Inflammatory macrophage treated with lipopolysaccharide for 1 hour (primary cell): Measurements from ENCODE around the gene PRPF38A.
A peak's percentile ranks its signal among the peaks of the same experiment; 100 is the strongest.
"Not testable (repeated sequence)": the region's sequence is repeated elsewhere in the genome, so short reads cannot be mapped to it uniquely, and the experiment has no call there.

Source experiments
- DNase-seq, 2 donors: peaks; one replicate each; pipeline ENCODE4 v3.0.0-alpha.2; 2020 to 2022

PRPF38A gene, protein sequence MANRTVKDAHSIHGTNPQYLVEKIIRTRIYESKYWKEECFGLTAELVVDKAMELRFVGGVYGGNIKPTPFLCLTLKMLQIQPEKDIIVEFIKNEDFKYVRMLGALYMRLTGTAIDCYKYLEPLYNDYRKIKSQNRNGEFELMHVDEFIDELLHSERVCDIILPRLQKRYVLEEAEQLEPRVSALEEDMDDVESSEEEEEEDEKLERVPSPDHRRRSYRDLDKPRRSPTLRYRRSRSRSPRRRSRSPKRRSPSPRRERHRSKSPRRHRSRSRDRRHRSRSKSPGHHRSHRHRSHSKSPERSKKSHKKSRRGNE

DNA sequence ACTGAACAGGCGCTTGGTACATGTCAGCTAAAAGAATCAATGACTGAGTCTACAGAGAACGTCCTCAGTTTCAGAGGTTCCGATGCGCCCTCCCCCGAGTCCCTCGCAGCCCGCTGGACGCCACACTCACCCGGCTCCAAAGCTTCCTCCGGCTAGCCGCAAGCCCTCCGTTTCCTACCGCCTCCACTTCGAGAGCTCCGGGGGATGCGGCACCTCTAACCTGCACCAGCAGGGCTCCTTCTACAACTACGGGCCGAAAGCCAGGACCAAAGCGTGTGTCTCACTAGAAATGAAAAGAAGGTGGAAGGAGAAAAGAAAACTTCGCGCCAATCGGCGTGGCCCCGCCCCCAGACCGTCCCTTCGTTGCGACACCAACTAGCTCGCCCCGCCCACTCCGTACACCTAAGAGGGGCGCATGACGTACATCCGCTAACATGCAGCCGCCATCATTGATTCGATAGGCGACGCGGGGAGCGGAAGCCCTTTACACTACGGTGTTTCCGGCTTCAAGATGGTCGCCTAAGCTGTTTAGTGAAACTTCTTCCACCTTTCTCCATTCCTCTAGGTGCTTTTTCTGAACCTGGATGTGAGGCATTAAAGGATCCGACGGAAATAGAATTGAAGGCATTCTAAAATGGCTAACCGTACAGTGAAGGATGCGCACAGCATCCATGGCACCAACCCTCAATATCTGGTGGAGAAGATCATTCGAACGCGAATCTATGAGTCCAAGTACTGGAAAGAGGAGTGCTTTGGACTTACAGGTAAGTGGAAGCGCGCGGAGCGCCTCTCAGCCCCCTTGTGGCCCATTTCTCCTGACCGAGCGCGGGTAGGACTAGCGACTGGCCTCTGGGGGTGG lies at the start of gene PRPF38A, which contains the start of gene ORC1:
Gene PRPF38A (plus strand): TSS at position 487 of the 859 bp plus-strand sequence. CDS start 148 bp downstream, at position 635.
Gene ORC1 (minus strand): TSS at position 308 of the 859 bp plus-strand sequence. CDS start 2,200 bp downstream, outside the sequence.
- peak; percentile 95 to 99 for DNase-seq

DNA sequence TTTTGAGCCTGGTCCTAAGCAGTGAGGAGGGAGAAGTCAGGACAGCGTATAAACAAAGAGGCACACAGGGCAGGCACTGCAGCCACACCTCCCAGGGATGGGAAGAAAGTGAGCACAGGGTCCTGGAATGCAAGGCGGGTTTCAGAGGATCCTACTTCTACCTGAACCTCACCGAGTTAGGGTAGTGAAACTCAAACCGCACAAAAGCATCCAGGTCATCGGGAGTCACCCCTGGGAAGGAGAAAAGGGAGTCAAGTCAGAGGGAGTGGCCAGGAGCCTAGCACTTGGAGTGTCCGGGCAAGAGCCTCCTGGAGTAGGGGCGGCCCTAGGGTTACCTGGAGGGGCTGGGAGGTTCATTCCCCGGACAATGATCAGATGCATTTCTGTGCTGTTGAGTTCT lies 49.0 kb upstream of the PRPF38A start:
- DNase-seq: no peak

DNA sequence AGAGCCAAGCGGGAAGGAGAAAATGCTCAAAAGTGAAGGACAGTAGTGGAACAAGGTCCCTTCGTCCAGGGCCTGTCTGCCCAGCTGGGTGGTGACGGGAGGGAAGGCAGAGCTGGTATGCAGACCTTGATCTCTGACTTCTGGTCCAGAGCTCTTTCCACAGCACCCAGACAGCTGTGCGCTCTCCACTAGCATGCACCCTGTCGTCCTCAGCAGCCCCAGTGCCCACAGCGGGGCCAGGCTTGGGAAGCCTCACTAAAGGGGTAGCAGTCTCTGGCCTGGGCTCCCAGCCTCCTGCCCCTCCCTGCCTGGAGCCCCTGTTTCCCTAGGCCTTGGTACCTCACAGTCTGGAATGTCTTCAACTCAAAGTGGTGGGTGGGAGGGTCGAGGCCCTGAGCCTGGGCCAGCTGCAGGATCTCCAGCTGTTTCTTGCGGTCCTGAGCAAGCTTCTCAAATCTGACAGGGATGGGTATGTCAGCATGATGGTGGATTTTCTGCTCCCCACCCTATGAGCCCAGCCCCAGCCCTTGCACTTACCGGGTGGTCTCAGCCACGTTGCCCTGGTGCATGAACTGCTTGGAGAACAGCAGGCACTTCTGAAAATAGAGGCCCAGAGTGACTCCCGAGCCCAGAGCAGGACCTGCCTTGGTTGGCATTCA lies 48.4 kb upstream of the PRPF38A start:
- no peak for DNase-seq

DNA sequence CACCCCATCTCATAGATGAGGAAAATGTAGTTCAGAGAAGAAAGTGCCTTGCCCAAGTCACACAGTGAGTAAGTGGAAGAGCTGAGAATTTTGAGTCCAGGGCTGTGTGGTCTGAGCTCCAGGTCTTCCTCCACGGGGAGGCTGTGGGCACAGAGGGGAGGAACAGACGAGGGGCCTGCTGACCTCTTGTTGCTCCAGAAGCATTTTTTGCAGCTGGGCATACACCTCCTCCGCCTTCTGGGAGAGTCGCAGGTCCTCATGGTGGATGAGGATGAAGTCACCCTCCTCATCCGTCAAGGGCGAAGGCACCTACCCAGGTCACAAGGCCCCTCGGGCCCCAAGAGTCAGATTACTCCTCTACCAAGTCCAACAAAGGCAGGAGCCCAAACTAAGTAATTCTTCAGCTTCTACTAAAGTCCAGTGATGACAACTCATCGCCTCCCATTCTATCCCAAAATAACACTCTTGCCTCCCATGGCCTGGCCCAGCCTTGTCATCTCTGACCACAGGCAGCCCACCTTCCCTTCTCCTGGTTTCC lies 47.5 kb upstream of the PRPF38A start:
- DNase-seq: no peak

DNA sequence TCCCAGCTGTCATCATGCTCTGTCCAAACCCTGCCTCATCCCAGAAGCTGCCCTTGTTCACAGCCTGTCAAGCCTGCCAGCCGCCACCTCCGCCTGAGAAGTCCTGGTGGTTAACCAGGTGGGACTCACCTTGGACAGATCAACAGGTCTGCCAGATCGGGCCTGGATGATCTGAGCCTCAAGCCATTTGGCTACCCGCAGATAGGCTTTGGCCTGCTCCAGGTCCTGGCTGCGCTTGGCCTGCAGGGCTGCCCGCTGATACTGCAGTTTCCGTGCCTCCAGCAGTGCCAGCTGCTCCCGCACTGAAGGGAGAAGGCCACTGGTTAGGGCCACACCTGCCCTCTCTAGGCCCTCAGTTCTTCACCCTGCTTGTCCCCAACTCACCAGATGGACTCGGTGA lies 47.0 kb upstream of the PRPF38A start:
- no peak for DNase-seq

DNA sequence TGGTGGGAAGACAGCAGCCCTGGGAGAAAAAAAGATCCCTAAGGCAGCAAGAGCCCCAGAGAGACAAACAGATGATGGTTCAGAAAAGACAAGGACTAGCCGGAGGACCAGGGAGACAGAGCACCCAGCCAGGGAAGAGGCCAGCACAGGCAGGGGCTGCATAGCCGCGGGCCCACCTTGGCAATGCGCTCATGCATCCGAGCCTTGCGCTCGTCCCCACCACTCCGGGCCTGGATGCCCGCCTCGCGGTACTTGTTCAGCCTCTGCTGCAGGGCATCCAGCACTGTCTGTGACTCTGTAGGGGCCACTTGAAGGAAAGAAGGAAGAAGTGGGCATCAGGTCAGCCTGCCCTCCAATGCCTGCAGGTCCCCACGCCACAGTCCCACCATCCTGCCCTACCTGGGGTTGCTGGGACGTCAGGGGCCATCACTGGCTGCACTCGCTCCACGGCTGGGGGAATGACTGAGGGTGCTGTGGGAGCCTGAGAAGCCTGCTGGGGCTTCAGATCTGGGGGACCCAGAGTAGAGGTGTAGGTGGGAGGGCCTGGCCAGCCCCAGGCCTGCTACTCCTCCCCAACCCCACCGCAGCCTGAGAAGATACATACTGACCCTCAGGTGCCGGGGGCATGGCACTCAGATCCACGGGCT lies 45.4 kb upstream of the PRPF38A start:
- no peak for DNase-seq

DNA sequence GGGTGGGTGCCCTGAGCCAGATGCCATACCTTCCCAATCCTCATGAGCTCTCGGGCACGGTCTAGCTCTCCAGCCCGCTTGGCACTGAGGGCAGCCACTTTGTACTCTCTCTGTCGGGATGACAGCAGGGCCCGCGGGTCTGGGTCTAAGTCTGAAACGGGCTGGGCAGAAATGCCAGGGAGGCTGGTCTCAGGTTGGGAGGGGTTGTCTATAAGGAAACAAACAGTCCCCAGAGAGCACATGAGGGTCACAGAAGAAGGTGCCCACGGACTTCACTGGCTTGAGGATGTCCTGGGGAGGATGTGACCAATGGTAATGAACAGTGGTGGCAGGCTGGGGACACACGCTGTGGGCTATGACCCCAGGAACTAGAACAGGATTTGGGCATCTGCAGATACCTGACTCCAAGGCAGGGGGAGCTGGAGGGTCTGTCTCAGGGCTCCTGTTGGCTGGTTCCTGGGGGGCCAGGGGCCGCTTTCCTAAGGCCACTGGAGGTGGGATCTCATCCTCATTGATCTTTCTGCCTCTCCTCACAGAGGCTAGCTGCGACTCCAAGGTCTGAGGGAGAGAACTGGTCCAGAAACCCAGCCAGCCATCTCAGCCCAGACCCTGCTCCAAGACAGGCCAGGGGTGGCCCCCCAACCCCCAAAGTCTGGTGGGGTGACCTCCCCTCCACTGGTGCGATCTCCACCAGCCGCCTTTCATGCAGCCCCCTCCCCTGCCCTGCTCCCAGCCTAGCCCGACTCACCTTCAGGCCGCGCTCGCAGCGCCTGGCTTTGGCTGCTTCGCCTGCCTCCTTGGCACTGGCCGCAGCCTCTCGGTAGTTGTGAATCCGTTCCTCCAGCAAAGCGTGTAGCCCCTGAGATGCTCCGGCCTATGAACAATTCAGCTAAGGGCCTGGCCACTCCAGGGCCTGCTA lies 44.5 kb upstream of the PRPF38A start:
- DNase-seq: no peak

DNA sequence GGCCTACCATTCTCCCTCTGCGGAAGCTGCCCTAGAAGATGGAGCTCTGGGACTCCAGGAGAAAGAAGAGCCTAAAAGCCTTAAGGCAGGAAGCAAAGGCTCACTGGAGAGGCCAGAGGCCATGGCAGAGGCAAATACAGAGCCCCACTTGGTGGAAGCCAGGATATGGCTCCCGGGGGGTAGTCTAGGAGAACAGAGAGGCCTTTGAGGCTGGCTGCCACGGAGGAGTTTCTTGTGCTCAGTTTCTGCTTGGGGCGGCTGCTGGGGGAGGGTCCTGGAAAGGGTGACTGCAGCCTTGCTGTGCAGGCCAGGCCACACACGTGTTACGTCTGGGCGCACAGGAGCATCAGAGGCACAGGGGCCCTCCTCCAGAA lies 43.8 kb upstream of the PRPF38A start:
- DNase-seq: no peak

DNA sequence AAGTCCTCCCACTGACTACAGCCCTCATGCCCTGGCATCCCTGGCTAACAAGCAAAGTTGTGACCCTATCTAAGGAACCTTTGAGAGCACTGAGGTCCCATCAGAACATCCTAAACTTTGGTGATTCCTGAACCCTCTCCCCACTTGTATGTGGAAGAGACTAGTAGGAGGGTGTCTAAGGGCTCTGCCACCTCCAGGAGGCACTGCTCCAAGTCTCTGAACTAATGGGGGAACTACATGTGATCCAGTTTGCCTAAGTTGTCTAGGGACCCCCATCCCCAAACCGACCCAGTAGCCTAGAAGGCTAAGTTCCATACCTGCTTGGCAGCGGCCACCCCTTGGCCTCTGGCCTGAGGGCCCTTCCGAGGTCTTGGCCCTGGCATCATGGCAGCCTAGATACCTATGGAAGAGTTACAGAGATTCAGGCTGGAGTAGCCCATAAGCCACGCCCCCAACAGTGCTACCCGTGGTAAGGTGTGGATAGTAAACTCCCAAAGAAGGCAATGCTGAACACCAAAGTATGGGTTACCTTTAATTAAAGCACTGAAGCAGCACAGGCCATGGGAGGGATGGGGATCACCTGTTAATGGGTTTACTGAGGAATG lies 40.1 kb upstream of the PRPF38A start:
- no peak for DNase-seq

DNA sequence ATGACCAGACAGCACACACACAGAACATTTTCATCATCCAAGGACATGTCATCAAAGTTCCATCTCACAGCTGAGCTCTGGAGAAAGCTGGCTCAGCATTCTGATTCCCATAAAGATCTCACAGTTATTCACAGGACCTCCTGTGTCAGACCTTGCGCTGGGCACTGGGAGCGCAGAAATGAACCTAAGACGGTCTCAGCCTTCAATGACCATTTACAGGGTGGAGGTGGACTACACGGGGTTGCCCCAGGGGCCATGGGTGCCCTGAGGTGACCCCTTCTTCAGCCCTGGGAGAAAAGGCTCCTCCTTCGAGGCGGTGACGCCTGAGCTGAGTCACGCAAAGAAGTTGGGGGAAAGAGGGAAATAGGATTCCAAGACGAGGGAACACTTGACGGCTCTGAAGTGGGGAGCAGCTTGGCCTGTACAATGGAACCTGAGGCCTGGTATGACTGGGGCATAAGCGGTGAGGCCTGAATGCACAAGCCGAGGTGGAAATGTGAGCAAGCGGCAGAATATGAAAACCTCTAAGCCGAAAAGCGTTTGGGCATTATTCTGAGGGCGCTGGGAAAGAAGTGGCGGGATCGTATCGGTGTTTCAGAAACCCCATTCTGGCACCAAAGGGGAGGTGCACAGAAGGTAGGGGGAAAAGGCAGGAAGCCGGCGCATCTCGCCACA lies 39.2 kb upstream of the PRPF38A start:
- DNase-seq: peak; percentile 75 to 77

DNA sequence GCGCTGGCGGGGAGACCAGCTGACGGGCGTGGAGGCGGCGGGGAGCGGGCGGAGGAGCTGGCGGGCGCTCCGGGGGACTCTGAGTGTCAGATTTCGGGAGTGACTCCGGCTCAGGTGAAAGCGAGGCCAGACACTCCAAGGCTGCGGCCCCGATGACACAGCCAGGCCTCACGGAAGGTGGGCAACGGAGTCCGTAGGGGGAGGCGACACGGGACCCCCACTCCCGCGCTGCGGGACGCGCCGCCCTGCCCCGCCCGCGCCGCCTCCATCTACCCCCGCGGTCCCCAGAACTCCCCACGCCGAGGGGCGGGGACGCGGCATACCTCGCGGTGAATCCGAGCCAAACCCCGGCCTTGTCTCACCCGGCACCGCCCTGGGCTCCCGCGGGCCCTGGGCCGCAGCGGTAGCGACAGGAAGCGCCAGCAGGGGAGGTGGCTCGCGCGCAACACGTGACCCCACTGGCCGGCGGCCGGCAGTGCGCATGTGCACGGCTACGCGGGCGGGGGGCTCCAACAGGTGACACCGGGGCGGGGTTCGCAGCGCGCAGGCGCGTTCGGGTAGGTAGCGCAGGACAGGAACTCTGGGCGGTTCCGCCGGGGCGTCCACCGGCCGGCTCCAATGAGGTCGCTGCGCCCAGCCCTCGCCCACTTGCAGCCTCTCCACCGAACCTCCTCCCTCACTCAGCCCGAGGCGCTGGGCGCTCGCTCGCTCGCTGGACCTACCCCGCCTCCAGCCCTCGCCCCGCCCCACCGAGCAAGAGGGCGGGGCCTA lies 38.5 kb upstream of the PRPF38A start, which contains the start of gene CC2D1B:
Gene CC2D1B (minus strand): TSS at position 460 of the 771 bp plus-strand sequence. CDS start 1,585 bp downstream, outside the sequence.
- peak; percentile 97 to 99 for DNase-seq

DNA sequence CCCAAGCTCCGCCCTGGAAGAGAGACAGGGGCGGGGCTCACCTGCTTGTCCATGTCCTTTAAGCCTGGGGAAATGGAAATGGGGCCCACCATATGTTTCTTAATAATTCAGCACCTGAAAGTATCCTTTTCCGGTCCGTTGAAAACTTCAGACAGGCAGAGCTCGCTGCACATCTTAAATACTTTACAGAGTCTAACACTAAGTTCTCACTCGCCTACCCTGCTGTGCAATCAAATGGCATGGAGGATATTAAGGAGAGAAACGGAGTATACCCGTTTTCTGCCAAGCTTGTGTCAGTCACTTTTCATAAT lies 37.9 kb upstream of the PRPF38A start:
- DNase-seq: no peak

DNA sequence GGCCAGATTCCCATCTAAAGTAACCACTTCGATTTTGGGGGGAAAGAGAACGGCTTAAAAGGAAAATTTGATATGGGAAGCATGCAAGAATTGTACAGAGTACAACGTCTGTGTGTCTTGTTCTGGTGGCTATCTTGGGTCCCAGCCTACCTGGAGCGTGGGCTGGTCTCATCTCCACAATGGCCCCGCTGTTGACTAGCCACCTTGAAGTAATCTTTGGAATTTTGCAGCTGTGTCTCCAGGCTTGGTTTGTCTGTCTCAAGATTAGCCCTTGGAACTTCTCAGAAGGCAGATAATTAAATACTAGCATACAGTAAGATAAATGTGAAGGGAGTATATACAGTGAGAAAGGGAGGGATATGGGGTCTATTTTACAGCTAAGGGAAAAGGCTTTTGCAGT lies 37.1 kb upstream of the PRPF38A start:
- DNase-seq: no peak

DNA sequence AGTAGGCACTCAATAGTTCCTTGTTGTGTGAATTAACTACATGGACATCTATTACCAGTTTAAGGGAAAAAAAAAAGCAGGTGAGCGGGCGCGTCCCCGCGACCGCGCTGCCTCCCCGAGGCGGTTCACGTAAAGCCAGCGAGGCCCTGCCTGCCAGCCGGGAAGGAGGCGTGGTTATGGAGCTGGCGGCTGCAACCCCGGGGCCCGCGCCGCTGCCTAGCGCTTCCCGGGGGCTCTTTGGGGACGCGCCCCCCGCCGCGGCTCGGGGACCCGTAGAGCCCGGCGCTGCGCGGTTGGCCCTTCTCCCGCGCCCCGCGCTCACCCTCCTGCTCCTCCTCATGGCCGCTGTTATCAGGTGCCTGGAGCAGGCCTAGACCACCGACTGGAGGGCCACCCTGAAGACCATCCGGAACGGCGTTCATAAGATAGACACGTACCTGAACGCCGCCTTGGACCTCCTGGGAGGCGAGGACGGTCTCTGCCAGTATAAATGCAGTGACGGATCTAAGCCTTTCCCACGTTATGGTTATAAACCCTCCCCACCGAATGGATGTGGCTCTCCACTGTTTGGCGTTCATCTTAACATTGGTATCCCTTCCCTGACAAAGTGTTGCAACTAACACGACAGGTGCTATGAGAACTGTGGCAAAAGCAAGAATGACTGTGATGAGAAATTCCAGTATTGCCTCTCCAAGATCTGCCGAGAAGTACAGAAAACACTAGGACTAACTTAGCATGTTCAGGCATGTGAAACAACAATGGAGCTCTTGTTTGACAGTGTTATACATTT lies 35.8 kb upstream of the PRPF38A start:
- no peak for DNase-seq

DNA sequence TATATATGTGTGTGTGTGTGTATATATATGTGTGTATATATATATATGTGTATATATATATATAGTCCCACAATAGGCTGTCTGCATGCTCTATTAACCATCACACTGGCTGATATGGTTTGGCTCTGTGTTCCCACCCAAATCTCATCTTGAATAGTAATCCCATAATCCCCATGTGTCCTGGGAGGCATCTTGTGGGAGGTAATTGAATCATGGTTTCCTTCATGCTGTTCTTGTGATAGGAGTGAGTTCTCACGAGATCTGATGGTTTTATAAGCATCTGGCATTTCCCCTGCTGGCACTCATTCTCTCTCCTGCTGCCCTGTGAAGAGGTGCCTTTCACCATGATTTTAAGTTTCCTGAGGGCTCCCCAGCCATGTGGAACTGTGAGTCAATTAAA lies 34.6 kb upstream of the PRPF38A start:
- DNase-seq: not testable (repeated sequence)

DNA sequence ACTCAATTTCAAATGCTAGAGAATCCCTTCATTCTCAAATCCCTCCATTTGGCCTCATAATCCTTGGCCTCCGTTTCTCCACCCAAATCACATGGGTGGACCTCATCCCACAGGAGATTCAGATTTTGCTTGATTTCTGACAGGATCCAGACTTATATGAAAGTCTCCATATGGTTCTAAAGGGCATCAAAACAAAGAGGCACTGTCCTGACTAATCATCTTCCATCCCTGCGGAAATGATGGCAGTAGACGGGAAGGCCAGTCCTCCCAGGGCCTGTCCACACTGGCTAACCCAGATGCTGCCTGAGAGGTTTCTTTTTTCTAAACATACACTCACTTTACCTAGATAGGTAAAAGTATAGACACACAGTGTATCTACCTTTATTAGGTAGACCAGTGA lies 19.0 kb upstream of the PRPF38A start:
- no peak for DNase-seq

DNA sequence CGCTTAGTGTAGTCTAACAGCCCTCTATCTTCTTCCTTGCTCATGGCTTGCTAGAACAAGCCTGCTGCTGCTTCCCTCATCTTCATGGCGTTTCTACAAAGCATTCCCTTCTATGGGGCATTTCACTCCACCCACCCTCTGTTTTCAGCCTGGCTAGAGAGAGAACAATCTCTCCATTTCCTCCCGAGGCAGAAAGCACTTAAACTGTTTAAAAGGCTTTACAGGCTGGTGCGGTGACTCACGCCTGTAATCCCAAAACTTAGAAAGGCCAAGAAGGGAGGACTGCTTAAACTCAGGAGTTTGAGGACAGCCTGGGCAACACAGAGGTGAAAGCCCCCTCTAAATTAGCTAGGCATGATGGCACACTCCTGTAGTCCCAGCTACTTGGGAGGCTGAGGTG lies 17.9 kb upstream of the PRPF38A start:
- no peak for DNase-seq

DNA sequence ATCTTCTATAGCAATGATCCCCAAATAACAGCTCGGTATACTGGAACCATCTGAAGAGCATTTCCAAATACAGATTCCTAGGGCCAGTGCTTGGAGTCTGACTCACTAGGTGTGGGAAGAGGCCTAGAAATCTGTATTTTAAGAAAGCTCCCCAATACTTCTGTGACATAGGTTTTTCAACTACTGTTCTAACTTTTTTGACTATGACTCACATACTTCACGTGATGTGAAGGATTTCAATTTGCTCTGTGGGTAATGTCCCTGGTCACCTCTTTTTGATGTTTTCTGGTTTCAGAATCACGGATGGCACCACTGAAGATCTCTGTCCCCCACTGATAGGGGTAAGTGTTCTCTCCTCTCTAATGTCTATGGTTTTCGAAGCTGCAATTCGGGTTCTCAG lies 11.2 kb upstream of the PRPF38A start:
- DNase-seq: no peak

DNA sequence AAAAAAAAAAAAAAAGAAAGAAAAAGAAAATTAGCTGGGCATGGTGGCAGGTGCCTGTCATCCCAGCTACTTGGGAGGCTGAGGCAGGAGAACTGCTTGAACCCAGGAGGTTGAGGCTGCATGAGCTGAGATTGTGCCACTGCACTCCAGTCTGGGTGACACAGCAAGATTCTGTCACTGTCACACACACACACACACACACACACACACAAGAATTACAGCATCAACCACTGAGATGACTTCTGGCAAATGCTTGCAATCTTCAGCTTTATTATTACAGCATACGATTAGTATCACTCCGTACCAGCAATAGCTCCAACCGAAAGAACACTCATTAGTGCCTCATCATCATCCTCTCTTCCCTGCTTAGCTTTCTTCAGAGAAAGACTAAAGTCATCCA lies 4.8 kb upstream of the PRPF38A start:
- no peak for DNase-seq
